Ovary (tissue), 9 donors: Measurements from ENCODE around the gene ZNF277. TPM values are rescaled to one million over a fixed set of nuclear protein-coding genes. Genes with fewer than 3 reads are reported as not detected.

Experiments
- polyA plus RNA-seq, 2 donors: library from polyadenylated mRNA; stranded (reverse); fragments of 200-250 nt in 1 of 2; fragments of 350-450 nt in 1 of 2; fragmentation: Illumina TruSeq in 1 of 2; extraction: RNeasy Lipid Tissue Mini Kit (QIAGEN cat#74804) in 1 of 2; gene quantifications; one replicate each; pipeline ENCODE4 v1.2.3, GENCODE V29; 2013 to 2014
- total RNA-seq, 7 donors: library from RNA; depleted of rRNA in 2 of 7; stranded (reverse); fragments of >200 nt in 2 of 7; fragmentation: NEBNext Ultra II Directional in 3 of 7; extraction: Animal tissue kit (Norgen Biotek cat#: 25700) in 3 of 7; gene quantifications; one replicate each; pipeline versions ENCODE4 v1.1.0 to v1.2.4, GENCODE V29; 2016 to 2023
- donor health status: DM: no; HTN: no; CAD: no; lungs with moderate emphysema.
- donor health status: DM: no; HTN: no; CAD: no.
- donor health status: Bipolar disorder and iron deficiency.
- donor health status: DM: yes; HTN: yes; CAD: no.
- donor health status: DM: no; HTN: no; CAD: no.
- donor health status: DM: yes; HTN: yes; CAD: no.

ZNF277 gene
- total and polyA plus RNA-seq, 9 donors, result 16.4 to 27.3 (median 21.2) TPM

Other genes with a start within 250 kb of the ZNF277 start
- gene DOCK4, start 296 bp upstream of the ZNF277 start, total RNA-seq, result 10 to 100 TPM; 15.7 to 39.7 (median 28.3) TPM
- 10 to 100 TPM in 1 of 2 donors, 1 to 10 TPM in 1; 9.5 to 15.7 TPM for gene DOCK4, start 296 bp upstream of the ZNF277 start, polyA plus RNA-seq
- gene IFRD1, start 243.8 kb downstream of the ZNF277 start, total RNA-seq, result 10 to 100 TPM; 35.1 to 75.1 (median 58.1) TPM
- 10 to 100 TPM; 21.2 to 29.3 TPM for gene IFRD1, start 243.8 kb downstream of the ZNF277 start, polyA plus RNA-seq